Smooth muscle cell (in vitro differentiated cells): Measurements from ENCODE around the gene ADAM22. TPM values are rescaled to one million over a fixed set of nuclear protein-coding genes. Genes with fewer than 3 reads are reported as not detected.

Source experiments
- DNase-seq: peaks from one replicate; lab custom pipeline; 2025; ENCODE audit not compliant: unreplicated experiment; lab: John Stamatoyannopoulos, UW
- H2AFZ ChIP-seq: fragments of 200-600 bp; sonication (generic); 2 replicates; pipeline ENCODE4 v1.6.0; 2016; ENCODE audit warnings: antibody characterized with exemption, low read depth, mild to moderate bottlenecking
- H3F3A ChIP-seq: fragments of 200-600 bp; sonication (generic); 2 replicates; pipeline ENCODE4 v1.6.0; 2017; ENCODE audit warnings: antibody characterized with exemption, low read depth
- H3K27ac ChIP-seq: fragments of 200-600 bp; sonication (generic); 2 replicates; pipeline ENCODE4 v1.5.1; 2016; ENCODE audit warnings: low read depth, mild to moderate bottlenecking
- H3K27me3 ChIP-seq: fragments of 200-600 bp; sonication (generic); 2 replicates; pipeline ENCODE4 v1.6.1; 2016; ENCODE audit warnings: low read depth, mild to moderate bottlenecking
- H3K36me3 ChIP-seq: fragments of 200-600 bp; sonication (generic); 2 replicates; pipeline ENCODE4 v1.5.1; 2016; ENCODE audit warnings: low read depth
- H3K4me1 ChIP-seq: fragments of 200-600 bp; sonication (generic); 2 replicates; pipeline ENCODE4 v1.5.1; 2016; ENCODE audit warnings: low read depth
- H3K4me2 ChIP-seq: fragments of 200-600 bp; sonication (generic); 2 replicates; pipeline ENCODE4 v1.6.0; 2016; ENCODE audit warnings: mild to moderate bottlenecking
- H3K4me3 ChIP-seq: fragments of 200-600 bp; sonication (generic); 2 replicates; pipeline ENCODE4 v1.5.1; 2016; ENCODE audit warnings: mild to moderate bottlenecking
- H3K79me2 ChIP-seq: fragments of 200-600 bp; sonication (generic); 2 replicates; pipeline ENCODE4 v1.6.0; 2016; ENCODE audit warnings: low read depth, mild to moderate bottlenecking
- H3K9ac ChIP-seq: fragments of 200-600 bp; sonication (generic); 2 replicates; pipeline ENCODE4 v1.6.0; 2016; ENCODE audit warnings: low read depth
- H3K9me3 ChIP-seq: fragments of 200-600 bp; sonication (generic); replicated peaks from 2 replicates; pipeline ENCODE4 v1.5.1; 2016; ENCODE audit warnings: low read depth
- H4K20me1 ChIP-seq: fragments of 200-600 bp; sonication (generic); 2 replicates; pipeline ENCODE4 v1.6.0; 2016; ENCODE audit warnings: low read depth
- WGBS: methylation state at CpG from one replicate; pipeline ENCODE4 v1.1.7; 2016; ENCODE audit warnings: low lambda C conversion rate; 5-methylcytosine and 5-hydroxymethylcytosine counted together
- polyA plus RNA-seq: library from polyadenylated mRNA; unstranded; fragments of >200 nt; fragmentation: Nextera tagmentation; extraction: Ambion mirVana; gene quantifications from 2 replicates; pipeline ENCODE4 v1.2.1, GENCODE V29; 2016
- total RNA-seq: library from RNA; depleted of rRNA; stranded (reverse); fragments of >200 nt; gene quantifications from 2 replicates; pipeline ENCODE4 v1.2.3, GENCODE V29; 2014
- TF ChIP-seq, protein P1 (sequence below): fragments of 200-600 bp; sonication (generic); IDR thresholded peaks from 2 replicates; pipeline ENCODE4 v1.5.1; 2017; ENCODE audit warnings: borderline replicate concordance, mild to moderate bottlenecking, antibody characterized with exemption; ENCODE audit not compliant: insufficient read depth, poor library complexity, severe bottlenecking

Gene ADAM22
- total and polyA plus RNA-seq, 2 experiments from 2014 or later = 0.10 to 0.22 TPM

DNA sequence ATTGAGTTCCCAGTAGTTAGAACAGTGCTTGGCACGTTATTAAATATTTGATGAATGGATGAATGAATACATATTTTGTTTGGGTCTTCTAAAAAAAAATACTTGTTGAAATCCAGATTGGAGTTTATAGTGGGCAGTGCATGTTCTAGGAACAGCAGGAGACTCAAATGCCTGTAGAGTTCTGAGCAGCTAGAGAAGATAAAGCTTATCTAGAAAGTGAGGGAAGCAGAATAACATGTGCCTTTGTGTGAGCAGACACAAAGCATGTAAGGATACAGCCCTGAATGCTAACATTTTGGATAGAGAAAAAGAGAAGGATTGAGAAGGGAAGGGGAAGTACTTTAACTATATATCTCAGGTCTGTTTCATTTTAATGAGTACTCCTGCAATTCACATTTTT, 213.9 kb downstream of the ADAM22 start:
- no peaks in the 10 kb centered on the region for H3K79me2 ChIP-seq
- no peak overlapping the region for H3K4me3 ChIP-seq
- H3K27ac ChIP-seq = no peak overlapping the region
- no peak overlapping the region for H2AFZ ChIP-seq
- no peak for DNase-seq
- no peaks in the 10 kb centered on the region for H3K9me3 ChIP-seq
- H3K36me3 ChIP-seq = no peaks in the 10 kb centered on the region
- TF ChIP-seq, protein P1, sequence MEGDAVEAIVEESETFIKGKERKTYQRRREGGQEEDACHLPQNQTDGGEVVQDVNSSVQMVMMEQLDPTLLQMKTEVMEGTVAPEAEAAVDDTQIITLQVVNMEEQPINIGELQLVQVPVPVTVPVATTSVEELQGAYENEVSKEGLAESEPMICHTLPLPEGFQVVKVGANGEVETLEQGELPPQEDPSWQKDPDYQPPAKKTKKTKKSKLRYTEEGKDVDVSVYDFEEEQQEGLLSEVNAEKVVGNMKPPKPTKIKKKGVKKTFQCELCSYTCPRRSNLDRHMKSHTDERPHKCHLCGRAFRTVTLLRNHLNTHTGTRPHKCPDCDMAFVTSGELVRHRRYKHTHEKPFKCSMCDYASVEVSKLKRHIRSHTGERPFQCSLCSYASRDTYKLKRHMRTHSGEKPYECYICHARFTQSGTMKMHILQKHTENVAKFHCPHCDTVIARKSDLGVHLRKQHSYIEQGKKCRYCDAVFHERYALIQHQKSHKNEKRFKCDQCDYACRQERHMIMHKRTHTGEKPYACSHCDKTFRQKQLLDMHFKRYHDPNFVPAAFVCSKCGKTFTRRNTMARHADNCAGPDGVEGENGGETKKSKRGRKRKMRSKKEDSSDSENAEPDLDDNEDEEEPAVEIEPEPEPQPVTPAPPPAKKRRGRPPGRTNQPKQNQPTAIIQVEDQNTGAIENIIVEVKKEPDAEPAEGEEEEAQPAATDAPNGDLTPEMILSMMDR = no peak
- 73% methylated on average over 1 of the region's 1 CpG for WGBS
- no peaks in the 10 kb centered on the region for H3K4me1 ChIP-seq
- no peak overlapping the region for H3K9ac ChIP-seq
- no peak overlapping the region for H3K4me2 ChIP-seq
- H3K27me3 ChIP-seq = no peaks in the 10 kb centered on the region
- H4K20me1 ChIP-seq = no peaks in the 10 kb centered on the region
- no peaks in the 10 kb centered on the region for H3F3A ChIP-seq

DNA sequence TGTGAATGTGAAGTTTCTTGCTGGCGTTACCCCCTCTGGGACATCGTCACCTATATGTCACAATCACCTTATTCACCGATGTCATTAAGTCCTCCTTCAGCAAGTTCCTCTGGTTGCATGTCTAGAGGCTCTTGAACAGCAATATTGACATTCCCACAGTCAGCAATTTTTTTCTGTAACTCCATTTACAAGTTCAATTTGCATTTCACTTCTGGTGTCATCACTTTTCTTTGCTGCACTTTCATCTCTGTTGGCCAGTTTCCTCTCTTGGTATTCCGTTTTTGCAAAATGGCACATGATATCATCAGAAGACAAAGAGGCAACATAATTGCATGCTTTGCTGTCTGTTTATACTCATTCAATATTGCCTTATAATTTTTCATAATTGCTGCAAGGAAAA, 216.0 kb downstream of the ADAM22 start:
- no peak overlapping the region for H3K4me3 ChIP-seq
- H4K20me1 ChIP-seq = no peaks in the 10 kb centered on the region
- H3K27ac ChIP-seq = no peak overlapping the region
- H3K4me2 ChIP-seq = no peak overlapping the region
- TF ChIP-seq, protein P1 = no peak
- no peak overlapping the region for H2AFZ ChIP-seq
- no peaks in the 10 kb centered on the region for H3K4me1 ChIP-seq
- H3K36me3 ChIP-seq = no peaks in the 10 kb centered on the region
- H3K9me3 ChIP-seq = no peaks in the 10 kb centered on the region
- H3K9ac ChIP-seq = no peak overlapping the region
- DNase-seq = no peak
- 84% methylated on average over 4 of the region's 4 CpGs for WGBS
- H3K79me2 ChIP-seq = no peaks in the 10 kb centered on the region
- no peaks in the 10 kb centered on the region for H3F3A ChIP-seq
- H3K27me3 ChIP-seq = no peaks in the 10 kb centered on the region

- no peak overlapping the region for H3K27ac ChIP-seq
- no peaks in the 10 kb centered on the region for H3K79me2 ChIP-seq
- DNase-seq = no peak
- no peak overlapping the region for H3K4me2 ChIP-seq
- no peaks in the 10 kb centered on the region for H4K20me1 ChIP-seq
- no peaks in the 10 kb centered on the region for H3K27me3 ChIP-seq
- no peaks in the 10 kb centered on the region for H3F3A ChIP-seq
- H2AFZ ChIP-seq = no peak overlapping the region
- H3K9me3 ChIP-seq = no peaks in the 10 kb centered on the region
- WGBS = 79% methylated on average over 7 of the region's 7 CpGs
- H3K4me3 ChIP-seq = no peak overlapping the region
- TF ChIP-seq, protein P1 = no peak
- H3K36me3 ChIP-seq = no peaks in the 10 kb centered on the region
- H3K9ac ChIP-seq = no peak overlapping the region
- H3K4me1 ChIP-seq = no peaks in the 10 kb centered on the region
Observed at GRCh38 chr7:88151119-88151790, 217.2 kb downstream of the ADAM22 start.

DNA sequence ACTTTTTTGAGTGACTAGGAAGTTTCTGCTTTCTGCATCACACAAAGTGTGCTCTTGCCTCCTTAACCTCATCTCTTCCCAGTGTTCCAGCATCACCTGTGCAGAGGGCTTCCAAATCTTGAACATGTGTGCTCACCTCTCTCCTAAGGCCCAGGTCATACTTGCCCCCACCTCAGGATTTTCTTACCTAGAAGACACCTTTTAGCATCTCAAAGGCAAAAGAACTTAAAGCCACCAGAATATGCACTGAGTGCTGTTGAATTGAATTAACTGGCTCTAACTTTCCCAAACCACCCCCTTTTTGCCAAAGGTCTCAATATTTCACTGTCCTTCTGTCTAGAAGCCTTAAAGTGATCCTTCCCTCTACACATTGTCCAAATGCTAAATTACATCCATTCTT, 219.3 kb downstream of the ADAM22 start:
- Histone ChIP-seq H3K79me2 (no peaks in the 10 kb centered on the region), H3K4me3 (no peak overlapping the region), H3K9me3 (no peaks in the 10 kb centered on the region), H3K36me3 (no peaks in the 10 kb centered on the region), H3K27ac (no peak overlapping the region), H3K9ac (no peak overlapping the region), H3K4me2 (no peak overlapping the region), H3K4me1 (no peaks in the 10 kb centered on the region), H3F3A (no peaks in the 10 kb centered on the region), H2AFZ (no peak overlapping the region), H3K27me3 (no peaks in the 10 kb centered on the region), H4K20me1 (no peaks in the 10 kb centered on the region)
- DNase-seq = no peak
- TF ChIP-seq, protein P1 = no peak
